ENCODE data around the gene BPTF.
"Not testable (repeated sequence)": the region's sequence is repeated elsewhere in the genome, so short reads cannot be mapped to it uniquely, and the experiment has no call there.

The BPTF gene

GRCh38 chr17:67837965-67838364, 12.7 kb downstream of the BPTF start:
- no peak for TF ChIP-seq CTCF (IDR thresholded peaks at IDR 0.05)
- no peak for TF ChIP-seq ZFX (IDR thresholded peaks at IDR 0.05; ENCODE audit: borderline replicate concordance)
- H3K27ac ChIP-seq, result no peak overlapping the region

GRCh38 chr17:67838538-67838937, 13.2 kb downstream of the BPTF start:
- no peak overlapping the region for H3K27ac ChIP-seq
- TF ChIP-seq CTCF (IDR thresholded peaks at IDR 0.05) (no peak), ZFX (IDR thresholded peaks at IDR 0.05; ENCODE audit: borderline replicate concordance) (no peak)

GRCh38 chr17:67841992-67842391, 16.7 kb downstream of the BPTF start:
- TF ChIP-seq CTCF (IDR thresholded peaks at IDR 0.05) (no peak), ZFX (IDR thresholded peaks at IDR 0.05; ENCODE audit: borderline replicate concordance) (no peak)
- H3K27ac ChIP-seq, result no peak overlapping the region

GRCh38 chr17:67842648-67843047, 17.3 kb downstream of the BPTF start:
- H3K27ac ChIP-seq, result no peak overlapping the region
- TF ChIP-seq ZFX (IDR thresholded peaks at IDR 0.05; ENCODE audit: borderline replicate concordance) (no peak), CTCF (IDR thresholded peaks at IDR 0.05) (no peak)

GRCh38 chr17:67845374-67845773, 20.1 kb downstream of the BPTF start:
- TF ChIP-seq ZFX (IDR thresholded peaks at IDR 0.05; ENCODE audit: borderline replicate concordance) (no peak), CTCF (IDR thresholded peaks at IDR 0.05) (no peak)
- H3K27ac ChIP-seq, result no peak overlapping the region

GRCh38 chr17:67848189-67848588, 22.9 kb downstream of the BPTF start:
- not testable (repeated sequence) for H3K27ac ChIP-seq

GRCh38 chr17:67848846-67849245, 23.5 kb downstream of the BPTF start:
- H3K27ac ChIP-seq, result not testable (repeated sequence)

GRCh38 chr17:67850991-67851631, 25.8 kb downstream of the BPTF start:
- TF ChIP-seq ZFX (IDR thresholded peaks at IDR 0.05; ENCODE audit: borderline replicate concordance) (no peak), CTCF (IDR thresholded peaks at IDR 0.05) (no peak)
- no peak overlapping the region for H3K27ac ChIP-seq

Data from 22Rv1 (cell line).